GM23338 (cell line): ENCODE data around the gene KSR2. TPM values are rescaled to one million over a fixed set of nuclear protein-coding genes. Genes with fewer than 3 reads are reported as not detected.

Source experiments
- ATAC-seq: fragments of 200-7000 bp; cut with Tn5 transposase; 3 replicates; pipeline ENCODE4 v1.9.1; 2020
- DNase-seq: peaks from one replicate; pipeline ENCODE4 v3.0.0-alpha.2; 2015; ENCODE audit warnings: low spot score
- H2AFZ ChIP-seq: fragments of 200-600 bp; sonication (generic); 2 replicates; pipeline ENCODE4 v1.8.0; 2016; ENCODE audit warnings: antibody characterized with exemption, mild to moderate bottlenecking, moderate library complexity
- H3F3A ChIP-seq: fragments of 200-600 bp; sonication (generic); replicated peaks from 2 replicates; pipeline ENCODE4 v1.8.0; 2017; ENCODE audit warnings: antibody characterized with exemption, mixed run types, low read depth
- H3K27ac ChIP-seq: fragments of 200-600 bp; sonication (generic); 2 replicates; pipeline ENCODE4 v1.6.1; 2016; ENCODE audit warnings: low read depth
- H3K27me3 ChIP-seq: fragments of 200-600 bp; sonication (generic); 2 replicates; pipeline ENCODE4 v1.8.0; 2016; ENCODE audit warnings: mild to moderate bottlenecking, mixed run types, moderate library complexity; ENCODE audit not compliant: insufficient read depth
- H3K36me3 ChIP-seq: fragments of 200-600 bp; sonication (generic); 2 replicates; pipeline ENCODE4 v1.8.0; 2016; ENCODE audit warnings: mild to moderate bottlenecking; ENCODE audit not compliant: insufficient read depth
- H3K4me1 ChIP-seq: fragments of 200-600 bp; sonication (generic); 2 replicates; pipeline ENCODE4 v1.8.0; 2016; ENCODE audit warnings: mild to moderate bottlenecking, moderate library complexity; ENCODE audit not compliant: insufficient read depth
- H3K4me2 ChIP-seq: fragments of 200-600 bp; sonication (generic); 2 replicates; pipeline ENCODE4 v1.7.1; 2017; ENCODE audit warnings: mixed run types
- H3K4me3 ChIP-seq: fragments of 200-600 bp; sonication (generic); 2 replicates; pipeline ENCODE4 v1.6.1; 2016; ENCODE audit warnings: mixed run types
- H3K79me2 ChIP-seq: fragments of 200-600 bp; sonication (generic); replicated peaks from 2 replicates; pipeline ENCODE4 v1.8.0; 2017; ENCODE audit warnings: mild to moderate bottlenecking; ENCODE audit not compliant: insufficient read depth
- H3K9me2 ChIP-seq: fragments of 200-600 bp; sonication (generic); 2 replicates; pipeline ENCODE4 v1.8.0; 2017; ENCODE audit not compliant: insufficient read depth
- H4K20me1 ChIP-seq: fragments of 200-600 bp; sonication (generic); replicated peaks from 2 replicates; pipeline ENCODE4 v1.8.0; 2017; ENCODE audit warnings: mild to moderate bottlenecking; ENCODE audit not compliant: insufficient read depth
- H3K27ac Mint-ChIP-seq: 2 replicates; pipeline ENCODE4 v1.8.0; 2020; ENCODE audit warnings: inconsistent platforms, mild to moderate bottlenecking, moderate library complexity, mixed read lengths
- H3K27me3 Mint-ChIP-seq: 3 replicates; pipeline ENCODE4 v1.8.0; 2022; ENCODE audit warnings: low read depth, mild to moderate bottlenecking, moderate library complexity, mixed read lengths, inconsistent platforms; ENCODE audit not compliant: insufficient read depth, poor library complexity
- H3K36me3 Mint-ChIP-seq: 3 replicates; pipeline ENCODE4 v1.8.0; 2021; ENCODE audit warnings: low read depth, mild to moderate bottlenecking, inconsistent platforms, moderate library complexity, mixed read lengths
- H3K4me1 Mint-ChIP-seq: 3 replicates; pipeline ENCODE4 v1.8.0; 2020; ENCODE audit warnings: mild to moderate bottlenecking, inconsistent platforms, mixed read lengths
- H3K4me3 Mint-ChIP-seq: 3 replicates; pipeline ENCODE4 v1.8.0; 2021; ENCODE audit warnings: moderate library complexity, mild to moderate bottlenecking, inconsistent platforms, mixed read lengths
- H3K9me3 Mint-ChIP-seq: 3 replicates; pipeline ENCODE4 v1.8.0; 2020; ENCODE audit warnings: moderate library complexity, mild to moderate bottlenecking, inconsistent platforms, mixed read lengths
- CREB1 ChIP-seq: fragments of 250-450 bp; sonication (Bioruptor Pico); IDR thresholded peaks from 2 replicates; pipeline ENCODE4 v1.5.0; 2020; ENCODE audit warnings: low read depth, mild to moderate bottlenecking, moderate library complexity
- EZH2 ChIP-seq: fragments of 200-600 bp; sonication (generic); IDR thresholded peaks from one replicate; pipeline ENCODE4 v1.8.0; 2017; ENCODE audit warnings: antibody characterized with exemption, mild to moderate bottlenecking, low read depth; ENCODE audit not compliant: unreplicated experiment
- EZH2phosphoT487 ChIP-seq: fragments of 200-600 bp; sonication (generic); IDR thresholded peaks from one replicate; pipeline ENCODE4 v1.8.1; 2018; ENCODE audit warnings: antibody characterized with exemption; ENCODE audit not compliant: unreplicated experiment
- POLR2AphosphoS5 ChIP-seq: IDR thresholded peaks from 2 replicates; pipeline ENCODE4 v1.6.1; 2016; ENCODE audit warnings: antibody characterized with exemption, low read depth
- STAT1 ChIP-seq: IDR thresholded peaks from one replicate; pipeline ENCODE4 v1.6.1; 2016; ENCODE audit warnings: antibody characterized with exemption; ENCODE audit not compliant: unreplicated experiment
- ZNF114 ChIP-seq: fragments of 250-450 bp; sonication (Bioruptor Pico); IDR thresholded peaks from 2 replicates; pipeline ENCODE4 v1.5.0; 2020; ENCODE audit warnings: mild to moderate bottlenecking, moderate library complexity
- ZNF331 ChIP-seq: fragments of 250-450 bp; sonication (Bioruptor Pico); IDR thresholded peaks from 2 replicates; pipeline ENCODE4 v1.5.0; 2020; ENCODE audit warnings: low read depth, mild to moderate bottlenecking, moderate library complexity
- polyA plus RNA-seq: library from polyadenylated mRNA; unstranded; fragments of >200 nt; fragmentation: Nextera tagmentation; extraction: Ambion mirVana; gene quantifications from 2 replicates; pipeline ENCODE4 v1.2.1, GENCODE V29; 2016
- total RNA-seq: library from RNA; depleted of rRNA; stranded (reverse); fragments of >200 nt; shearing (Covaris generic); gene quantifications from 2 replicates; pipeline ENCODE4 v1.2.3, GENCODE V29; 2014
- TF ChIP-seq, protein P1 (sequence below): fragments of 250-450 bp; sonication (Bioruptor Pico); IDR thresholded peaks from 2 replicates; pipeline ENCODE4 v1.5.0; 2020; ENCODE audit warnings: mild to moderate bottlenecking, moderate library complexity
- TF ChIP-seq, protein P2 (sequence below), 2 experiments: fragments of 200-600 bp in 1 of 2; sonication (generic) in 1 of 2; conservative IDR thresholded peaks; 2 replicates each; pipeline versions ENCODE4 v1.5.1 to v1.6.1; 2016 to 2017; ENCODE audit warnings: antibody characterized with exemption in 2 of 2, low read depth in 2 of 2, mild to moderate bottlenecking in 2 of 2, moderate library complexity in 1 of 2
- TF ChIP-seq, protein P3 (sequence below): IDR thresholded peaks from 2 replicates; pipeline ENCODE4 v1.6.1; 2016; ENCODE audit warnings: antibody characterized with exemption

Gene KSR2
- total and polyA plus RNA-seq, 2 experiments from 2014 or later = 1.1 to 2.7 TPM

DNA sequence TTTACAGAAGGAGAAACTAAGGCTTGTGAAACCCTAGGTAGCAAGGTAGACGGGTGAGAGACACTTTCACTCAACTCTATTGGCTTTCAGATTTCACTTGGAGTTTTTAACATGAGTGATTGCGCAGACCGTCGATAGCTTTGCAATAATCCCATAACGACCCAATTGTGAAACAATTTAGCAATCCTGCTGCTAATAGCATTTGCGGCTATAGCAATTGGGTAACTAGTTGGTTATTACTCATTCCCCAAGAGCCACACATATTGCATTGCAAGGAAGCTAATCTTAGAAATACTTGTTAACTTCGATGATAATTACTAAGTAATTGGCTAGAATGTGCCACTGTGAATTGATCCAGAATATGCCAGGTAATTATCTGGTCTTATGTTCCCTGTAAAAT is 447.4 kb downstream of the KSR2 start:
- Mint-ChIP-seq H3K4me1 (no peaks in the 10 kb centered on the region; the same call in 2 of the 3 replicates), H3K27ac (no peak overlapping the region), H3K27me3 (no peaks in the 10 kb centered on the region), H3K36me3 (no peaks in the 10 kb centered on the region), H3K4me3 (no peak overlapping the region), H3K9me3 (no peaks in the 10 kb centered on the region)
- no peak overlapping the region for H3K4me3 ChIP-seq
- H3K36me3 ChIP-seq = no peaks in the 10 kb centered on the region
- H3K79me2 ChIP-seq = no peaks in the 10 kb centered on the region
- H4K20me1 ChIP-seq = no peaks in the 10 kb centered on the region; the same call in 1 of the 2 replicates
- no peak overlapping the region for H2AFZ ChIP-seq
- H3K27ac ChIP-seq = no peak overlapping the region
- no peaks in the 10 kb centered on the region for H3K27me3 ChIP-seq
- H3K9me2 ChIP-seq = no peaks in the 10 kb centered on the region
- no peaks in the 10 kb centered on the region for H3F3A ChIP-seq
- no peak overlapping the region for H3K4me2 ChIP-seq
- DNase-seq (no peak), ATAC-seq (no peak)
- TF ChIP-seq, protein P1, sequence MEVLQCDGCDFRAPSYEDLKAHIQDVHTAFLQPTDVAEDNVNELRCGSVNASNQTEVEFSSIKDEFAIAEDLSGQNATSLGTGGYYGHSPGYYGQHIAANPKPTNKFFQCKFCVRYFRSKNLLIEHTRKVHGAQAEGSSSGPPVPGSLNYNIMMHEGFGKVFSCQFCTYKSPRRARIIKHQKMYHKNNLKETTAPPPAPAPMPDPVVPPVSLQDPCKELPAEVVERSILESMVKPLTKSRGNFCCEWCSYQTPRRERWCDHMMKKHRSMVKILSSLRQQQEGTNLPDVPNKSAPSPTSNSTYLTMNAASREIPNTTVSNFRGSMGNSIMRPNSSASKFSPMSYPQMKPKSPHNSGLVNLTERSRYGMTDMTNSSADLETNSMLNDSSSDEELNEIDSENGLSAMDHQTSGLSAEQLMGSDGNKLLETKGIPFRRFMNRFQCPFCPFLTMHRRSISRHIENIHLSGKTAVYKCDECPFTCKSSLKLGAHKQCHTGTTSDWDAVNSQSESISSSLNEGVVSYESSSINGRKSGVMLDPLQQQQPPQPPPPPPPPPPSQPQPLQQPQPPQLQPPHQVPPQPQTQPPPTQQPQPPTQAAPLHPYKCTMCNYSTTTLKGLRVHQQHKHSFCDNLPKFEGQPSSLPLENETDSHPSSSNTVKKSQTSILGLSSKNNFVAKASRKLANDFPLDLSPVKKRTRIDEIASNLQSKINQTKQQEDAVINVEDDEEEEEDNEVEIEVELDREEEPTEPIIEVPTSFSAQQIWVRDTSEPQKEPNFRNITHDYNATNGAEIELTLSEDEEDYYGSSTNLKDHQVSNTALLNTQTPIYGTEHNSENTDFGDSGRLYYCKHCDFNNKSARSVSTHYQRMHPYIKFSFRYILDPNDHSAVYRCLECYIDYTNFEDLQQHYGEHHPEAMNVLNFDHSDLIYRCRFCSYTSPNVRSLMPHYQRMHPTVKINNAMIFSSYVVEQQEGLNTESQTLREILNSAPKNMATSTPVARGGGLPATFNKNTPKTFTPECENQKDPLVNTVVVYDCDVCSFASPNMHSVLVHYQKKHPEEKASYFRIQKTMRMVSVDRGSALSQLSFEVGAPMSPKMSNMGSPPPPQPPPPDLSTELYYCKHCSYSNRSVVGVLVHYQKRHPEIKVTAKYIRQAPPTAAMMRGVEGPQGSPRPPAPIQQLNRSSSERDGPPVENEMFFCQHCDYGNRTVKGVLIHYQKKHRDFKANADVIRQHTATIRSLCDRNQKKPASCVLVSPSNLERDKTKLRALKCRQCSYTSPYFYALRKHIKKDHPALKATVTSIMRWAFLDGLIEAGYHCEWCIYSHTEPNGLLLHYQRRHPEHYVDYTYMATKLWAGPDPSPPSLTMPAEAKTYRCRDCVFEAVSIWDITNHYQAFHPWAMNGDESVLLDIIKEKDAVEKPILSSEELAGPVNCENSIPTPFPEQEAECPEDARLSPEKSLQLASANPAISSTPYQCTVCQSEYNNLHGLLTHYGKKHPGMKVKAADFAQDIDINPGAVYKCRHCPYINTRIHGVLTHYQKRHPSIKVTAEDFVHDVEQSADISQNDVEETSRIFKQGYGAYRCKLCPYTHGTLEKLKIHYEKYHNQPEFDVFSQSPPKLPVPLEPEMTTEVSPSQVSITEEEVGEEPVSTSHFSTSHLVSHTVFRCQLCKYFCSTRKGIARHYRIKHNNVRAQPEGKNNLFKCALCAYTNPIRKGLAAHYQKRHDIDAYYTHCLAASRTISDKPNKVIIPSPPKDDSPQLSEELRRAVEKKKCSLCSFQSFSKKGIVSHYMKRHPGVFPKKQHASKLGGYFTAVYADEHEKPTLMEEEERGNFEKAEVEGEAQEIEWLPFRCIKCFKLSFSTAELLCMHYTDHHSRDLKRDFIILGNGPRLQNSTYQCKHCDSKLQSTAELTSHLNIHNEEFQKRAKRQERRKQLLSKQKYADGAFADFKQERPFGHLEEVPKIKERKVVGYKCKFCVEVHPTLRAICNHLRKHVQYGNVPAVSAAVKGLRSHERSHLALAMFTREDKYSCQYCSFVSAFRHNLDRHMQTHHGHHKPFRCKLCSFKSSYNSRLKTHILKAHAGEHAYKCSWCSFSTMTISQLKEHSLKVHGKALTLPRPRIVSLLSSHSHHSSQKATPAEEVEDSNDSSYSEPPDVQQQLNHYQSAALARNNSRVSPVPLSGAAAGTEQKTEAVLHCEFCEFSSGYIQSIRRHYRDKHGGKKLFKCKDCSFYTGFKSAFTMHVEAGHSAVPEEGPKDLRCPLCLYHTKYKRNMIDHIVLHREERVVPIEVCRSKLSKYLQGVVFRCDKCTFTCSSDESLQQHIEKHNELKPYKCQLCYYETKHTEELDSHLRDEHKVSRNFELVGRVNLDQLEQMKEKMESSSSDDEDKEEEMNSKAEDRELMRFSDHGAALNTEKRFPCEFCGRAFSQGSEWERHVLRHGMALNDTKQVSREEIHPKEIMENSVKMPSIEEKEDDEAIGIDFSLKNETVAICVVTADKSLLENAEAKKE (CRISPR knock-in tag) = no peak
- TF ChIP-seq ZNF114 (CRISPR knock-in tag) = no peak
- H3K4me1 ChIP-seq = no peaks in the 10 kb centered on the region

DNA sequence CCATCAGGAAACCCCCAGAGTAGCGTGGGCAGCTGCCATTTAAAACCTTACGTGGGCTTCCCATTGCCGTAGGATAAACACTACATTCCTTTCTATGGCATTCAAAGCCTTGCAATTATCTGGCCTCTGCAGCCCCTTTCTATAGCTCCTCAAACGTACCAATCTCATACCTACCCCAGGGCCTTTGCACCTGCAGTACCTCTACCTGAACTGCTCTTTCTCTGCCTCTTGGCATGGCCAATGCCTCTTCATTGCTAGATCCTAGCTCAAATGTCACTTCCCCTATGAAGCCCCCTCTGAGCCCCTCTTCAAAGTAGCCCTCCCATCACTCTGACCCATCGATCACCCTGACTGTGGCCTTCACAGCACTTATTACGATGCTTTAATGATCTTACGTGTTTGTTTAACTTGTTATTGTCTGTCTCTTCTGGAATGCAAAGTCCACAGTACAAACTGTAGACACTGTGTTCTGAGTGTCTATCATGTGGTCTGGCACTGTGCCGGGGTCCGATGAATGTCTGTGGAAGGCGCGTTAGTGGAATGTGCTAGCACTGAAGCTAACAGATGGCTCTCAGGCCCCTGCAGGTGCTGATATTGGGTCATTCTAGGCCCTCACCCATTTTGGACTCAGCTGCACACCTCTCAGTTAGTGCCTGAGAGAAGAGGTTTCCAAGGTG is 450.1 kb downstream of the KSR2 start:
- Histone ChIP-seq H3K4me2 (no peak overlapping the region), H2AFZ (no peak overlapping the region), H3K79me2 (no peaks in the 10 kb centered on the region), H4K20me1 (no peaks in the 10 kb centered on the region; the same call in 1 of the 2 replicates), H3K4me3 (no peak overlapping the region), H3K4me1 (peaks cover 7% of the 10 kb centered on the region), H3K27ac (no peak overlapping the region), H3K36me3 (no peaks in the 10 kb centered on the region), H3K9me2 (0 out of 2 replicates have a peak, but pooled peaks cover 4% of the 10 kb centered on the region), H3K27me3 (no peaks in the 10 kb centered on the region), H3F3A (no peaks in the 10 kb centered on the region)
- ATAC-seq (no peak), DNase-seq (no peak)
- Mint-ChIP-seq H3K4me1 (peaks cover 15% of the 10 kb centered on the region), H3K27ac (no peak overlapping the region), H3K36me3 (no peaks in the 10 kb centered on the region; the same call in 2 of the 3 replicates), H3K27me3 (peaks cover 4% of the 10 kb centered on the region), H3K4me3 (no peak overlapping the region), H3K9me3 (no peaks in the 10 kb centered on the region)
- TF ChIP-seq ZNF331 (CRISPR knock-in tag) (no peak), STAT1 (no peak), EZH2phosphoT487 (no peak), POLR2AphosphoS5 (no peak), EZH2 (no peak), CREB1 (no peak)
- TF ChIP-seq, protein P2, sequence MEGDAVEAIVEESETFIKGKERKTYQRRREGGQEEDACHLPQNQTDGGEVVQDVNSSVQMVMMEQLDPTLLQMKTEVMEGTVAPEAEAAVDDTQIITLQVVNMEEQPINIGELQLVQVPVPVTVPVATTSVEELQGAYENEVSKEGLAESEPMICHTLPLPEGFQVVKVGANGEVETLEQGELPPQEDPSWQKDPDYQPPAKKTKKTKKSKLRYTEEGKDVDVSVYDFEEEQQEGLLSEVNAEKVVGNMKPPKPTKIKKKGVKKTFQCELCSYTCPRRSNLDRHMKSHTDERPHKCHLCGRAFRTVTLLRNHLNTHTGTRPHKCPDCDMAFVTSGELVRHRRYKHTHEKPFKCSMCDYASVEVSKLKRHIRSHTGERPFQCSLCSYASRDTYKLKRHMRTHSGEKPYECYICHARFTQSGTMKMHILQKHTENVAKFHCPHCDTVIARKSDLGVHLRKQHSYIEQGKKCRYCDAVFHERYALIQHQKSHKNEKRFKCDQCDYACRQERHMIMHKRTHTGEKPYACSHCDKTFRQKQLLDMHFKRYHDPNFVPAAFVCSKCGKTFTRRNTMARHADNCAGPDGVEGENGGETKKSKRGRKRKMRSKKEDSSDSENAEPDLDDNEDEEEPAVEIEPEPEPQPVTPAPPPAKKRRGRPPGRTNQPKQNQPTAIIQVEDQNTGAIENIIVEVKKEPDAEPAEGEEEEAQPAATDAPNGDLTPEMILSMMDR (conservative IDR thresholded peaks at IDR 0.05; ENCODE audit: low read depth in 2 of 2) = no peak
- TF ChIP-seq, protein P3, sequence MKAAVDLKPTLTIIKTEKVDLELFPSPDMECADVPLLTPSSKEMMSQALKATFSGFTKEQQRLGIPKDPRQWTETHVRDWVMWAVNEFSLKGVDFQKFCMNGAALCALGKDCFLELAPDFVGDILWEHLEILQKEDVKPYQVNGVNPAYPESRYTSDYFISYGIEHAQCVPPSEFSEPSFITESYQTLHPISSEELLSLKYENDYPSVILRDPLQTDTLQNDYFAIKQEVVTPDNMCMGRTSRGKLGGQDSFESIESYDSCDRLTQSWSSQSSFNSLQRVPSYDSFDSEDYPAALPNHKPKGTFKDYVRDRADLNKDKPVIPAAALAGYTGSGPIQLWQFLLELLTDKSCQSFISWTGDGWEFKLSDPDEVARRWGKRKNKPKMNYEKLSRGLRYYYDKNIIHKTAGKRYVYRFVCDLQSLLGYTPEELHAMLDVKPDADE = no peak
